GM12875 (cell line): ENCODE results near the gene STRBP.

Experiments
- H3K4me3 ChIP-seq: one replicate; pipeline ENCODE4 v1.5.1; 2011; ENCODE audit warnings: low read depth, low read length, control low read depth
- TF ChIP-seq, protein P1 (sequence below): IDR thresholded peaks from 2 replicates; pipeline ENCODE4 v1.5.1; 2011; ENCODE audit warnings: low read depth, mild to moderate bottlenecking, control low read depth, inconsistent platforms, low read length, moderate library complexity, borderline replicate concordance; ENCODE audit not compliant: insufficient read depth

STRBP gene

DNA sequence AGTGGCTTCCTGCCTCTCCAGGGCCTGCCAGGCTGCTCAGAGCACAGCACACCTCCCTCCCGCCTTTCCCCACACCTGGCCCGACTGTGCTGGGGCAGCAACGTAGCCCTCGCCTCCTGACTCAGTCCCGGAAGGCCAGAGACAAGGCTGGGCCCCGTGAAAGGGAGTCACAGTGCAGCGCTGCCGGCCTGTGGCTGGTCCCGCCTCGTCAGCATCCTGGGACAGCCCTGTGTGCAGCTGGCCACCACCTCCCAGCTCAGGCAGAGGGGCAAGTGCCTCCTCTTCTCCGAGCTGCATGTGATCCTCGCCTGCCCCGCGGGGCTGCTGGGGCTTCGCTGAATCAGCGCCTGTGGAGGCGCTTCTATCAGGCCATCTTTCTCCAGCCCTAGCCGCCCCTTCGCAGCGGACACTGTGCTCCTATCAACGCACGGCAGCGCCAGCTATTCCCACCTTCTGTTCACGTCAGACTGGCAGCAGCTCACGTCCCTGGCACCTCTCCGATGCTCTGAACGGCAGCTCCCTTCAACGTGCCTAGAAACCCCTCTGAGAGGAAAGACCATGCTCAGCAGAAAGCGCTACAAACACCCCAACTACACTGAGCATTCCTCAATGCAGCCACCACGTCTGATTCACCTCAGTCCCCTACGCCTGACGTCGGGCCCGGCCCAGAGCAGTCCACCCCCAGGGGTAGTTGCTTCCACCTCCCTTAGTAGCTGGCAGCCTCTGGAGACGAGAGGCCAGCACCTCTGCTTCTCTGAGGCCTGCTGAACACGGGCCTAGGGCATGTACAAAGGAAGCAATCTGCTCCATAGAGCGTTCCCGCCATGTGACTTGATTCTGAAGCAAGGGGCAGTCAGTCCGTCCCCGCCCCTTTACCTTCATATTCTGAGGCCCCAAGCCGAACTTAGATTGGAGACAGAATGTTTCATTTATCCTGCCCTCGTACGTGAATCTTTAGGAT lies 156.1 kb downstream of the STRBP start:
- TF ChIP-seq, protein P1, sequence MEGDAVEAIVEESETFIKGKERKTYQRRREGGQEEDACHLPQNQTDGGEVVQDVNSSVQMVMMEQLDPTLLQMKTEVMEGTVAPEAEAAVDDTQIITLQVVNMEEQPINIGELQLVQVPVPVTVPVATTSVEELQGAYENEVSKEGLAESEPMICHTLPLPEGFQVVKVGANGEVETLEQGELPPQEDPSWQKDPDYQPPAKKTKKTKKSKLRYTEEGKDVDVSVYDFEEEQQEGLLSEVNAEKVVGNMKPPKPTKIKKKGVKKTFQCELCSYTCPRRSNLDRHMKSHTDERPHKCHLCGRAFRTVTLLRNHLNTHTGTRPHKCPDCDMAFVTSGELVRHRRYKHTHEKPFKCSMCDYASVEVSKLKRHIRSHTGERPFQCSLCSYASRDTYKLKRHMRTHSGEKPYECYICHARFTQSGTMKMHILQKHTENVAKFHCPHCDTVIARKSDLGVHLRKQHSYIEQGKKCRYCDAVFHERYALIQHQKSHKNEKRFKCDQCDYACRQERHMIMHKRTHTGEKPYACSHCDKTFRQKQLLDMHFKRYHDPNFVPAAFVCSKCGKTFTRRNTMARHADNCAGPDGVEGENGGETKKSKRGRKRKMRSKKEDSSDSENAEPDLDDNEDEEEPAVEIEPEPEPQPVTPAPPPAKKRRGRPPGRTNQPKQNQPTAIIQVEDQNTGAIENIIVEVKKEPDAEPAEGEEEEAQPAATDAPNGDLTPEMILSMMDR, result no peak
- H3K4me3 ChIP-seq, result no peak overlapping the region

DNA sequence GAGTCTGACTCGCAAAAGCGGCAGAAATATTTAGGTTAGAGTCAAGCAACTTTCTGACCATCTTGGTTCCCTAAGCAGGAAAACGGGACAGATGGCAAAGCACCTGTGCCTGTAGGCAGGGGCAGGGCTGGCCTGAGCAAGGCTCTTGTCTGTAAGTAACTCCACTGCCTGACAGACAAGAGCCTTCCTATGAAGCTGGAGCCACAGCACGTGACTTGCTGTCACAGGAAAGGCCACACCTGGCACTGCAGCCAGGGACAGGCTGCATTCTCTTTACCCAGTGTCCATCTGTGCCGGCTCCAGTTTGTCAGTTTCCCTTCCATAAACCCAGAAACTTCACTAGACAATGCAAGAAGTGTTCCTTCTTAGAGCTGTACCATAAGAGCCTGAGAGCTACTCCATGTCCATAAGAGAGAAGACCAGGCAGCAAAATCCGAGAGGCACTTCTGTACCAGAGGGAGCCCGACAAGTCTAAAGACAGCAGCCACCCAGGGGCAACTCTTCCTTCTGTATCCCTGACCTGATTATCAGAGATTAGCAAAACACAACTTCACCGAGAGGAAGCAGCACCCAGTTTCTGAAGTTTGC lies 156.9 kb downstream of the STRBP start:
- no peak overlapping the region for H3K4me3 ChIP-seq
- TF ChIP-seq, protein P1, result no peak

DNA sequence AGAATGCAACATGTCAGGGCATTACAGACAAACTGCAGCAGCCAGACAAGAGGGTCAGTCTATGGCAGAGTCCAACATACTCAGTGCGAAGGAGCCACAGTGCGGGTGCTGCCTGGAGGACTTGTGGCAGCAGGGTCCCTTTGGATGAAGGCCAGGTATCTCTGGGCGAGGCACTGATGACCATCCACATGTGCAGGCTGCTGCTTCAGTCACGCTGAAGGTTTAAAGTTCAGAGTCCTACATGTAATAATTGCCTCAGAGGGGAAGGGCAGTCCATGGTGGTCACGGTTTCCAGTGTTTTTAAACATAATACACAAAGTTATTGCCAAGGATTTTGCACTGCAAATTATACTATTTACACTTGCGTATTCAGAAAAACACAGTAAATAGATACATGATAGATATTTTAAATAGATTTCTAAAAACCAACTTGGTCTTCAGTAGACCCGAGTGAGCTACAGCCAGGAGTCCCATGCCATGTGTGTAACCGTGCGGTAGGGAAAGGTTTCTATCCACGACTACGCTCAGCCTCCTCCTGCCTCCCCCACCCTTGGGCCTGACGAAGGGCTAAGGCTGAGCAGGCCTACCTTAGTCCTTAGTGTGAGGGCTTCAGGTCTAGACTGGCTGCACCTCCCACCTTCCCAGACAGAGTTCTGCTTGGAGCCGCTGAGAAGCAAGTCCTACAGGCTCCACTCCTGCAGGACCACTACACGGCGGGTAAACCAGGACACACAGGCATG lies 158.7 kb downstream of the STRBP start:
- TF ChIP-seq, protein P1, result no peak

DNA sequence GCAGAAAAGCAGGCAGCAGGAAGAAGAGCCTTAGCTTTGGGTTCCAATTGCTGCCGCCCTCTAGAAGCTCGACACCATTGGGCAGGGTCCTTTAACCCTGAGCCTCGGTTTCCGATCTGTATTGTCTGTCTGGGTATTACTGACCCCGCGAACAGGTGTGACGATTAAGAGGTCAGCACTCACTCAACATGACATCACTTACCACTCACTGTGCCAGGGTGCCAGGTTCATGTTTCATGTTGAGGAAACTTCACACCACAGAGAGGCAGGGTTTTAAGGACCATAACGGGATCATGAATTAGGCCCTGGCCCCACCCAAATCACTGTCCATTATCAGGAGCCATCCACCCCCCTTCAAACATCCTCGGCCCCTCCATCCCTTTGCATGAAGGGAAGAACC lies 159.4 kb downstream of the STRBP start:
- H3K4me3 ChIP-seq, result no peak overlapping the region
- TF ChIP-seq, protein P1, result no peak

More for the DNA sequence above, 158.7 kb downstream of the STRBP start:
- no peak overlapping the region for H3K4me3 ChIP-seq

- TF ChIP-seq, protein P1, result 0 out of 2 replicates have a peak, but pooled peaks have one; percentile 1
- H3K4me3 ChIP-seq, result no peak overlapping the region
These were observed 160.6 kb downstream of the STRBP start for GRCh38 chr9:123107639-123108285.

GRCh38 chr9:123105490-123105889 lies 162.9 kb downstream of the STRBP start:
- H3K4me3 ChIP-seq, result no peak overlapping the region
- TF ChIP-seq, protein P1, result no peak
